GM18909 (cell line): ENCODE results near the gene ZNF692.
A peak's percentile ranks its signal among the peaks of the same experiment; 100 is the strongest.
"Not testable (repeated sequence)": the region's sequence is repeated elsewhere in the genome, so short reads cannot be mapped to it uniquely, and the experiment has no call there.

ENCODE experiments used
- ATAC-seq: cut with Tn5 transposase; IDR thresholded peaks from one replicate; pipeline ENCODE4 v1.9.1; 2021; ENCODE audit warnings: mild to moderate bottlenecking; ENCODE audit not compliant: unreplicated experiment, poor library complexity

ZNF692 gene

GRCh38 chr1:248858891-248859889 lies at the start of gene ZNF692:
ZNF692 (minus strand) TSS chr1:248859085; CDS start chr1:248858309, 776 bp downstream.
- ATAC-seq = peak; percentile 78

- ATAC-seq = peak; percentile 25
These were observed 48.1 kb upstream of the ZNF692 start for GRCh38 chr1:248906753-248907661.

- ATAC-seq = peak; percentile 94
These were observed 47.3 kb upstream of the ZNF692 start, which contains the start of gene PGBD2 for GRCh38 chr1:248906009-248906752. PGBD2 (plus strand) TSS chr1:248906235; CDS start chr1:248913863, 7,628 bp downstream.

- ATAC-seq = no peak
These were observed 46.8 kb upstream of the ZNF692 start for GRCh38 chr1:248905662-248906008.

GRCh38 chr1:248904437-248905216 lies 45.7 kb upstream of the ZNF692 start:
- ATAC-seq = no peak

GRCh38 chr1:248901578-248901977 lies 42.7 kb upstream of the ZNF692 start:
- no peak for ATAC-seq

GRCh38 chr1:248900637-248901036 lies 41.8 kb upstream of the ZNF692 start:
- ATAC-seq = no peak

- ATAC-seq = no peak
These were observed 38.8 kb upstream of the ZNF692 start for GRCh38 chr1:248897412-248898337.

- ATAC-seq = no peak
These were observed 36.0 kb upstream of the ZNF692 start for GRCh38 chr1:248894837-248895236.

- ATAC-seq = no peak
These were observed 33.7 kb upstream of the ZNF692 start for GRCh38 chr1:248892590-248892989.

- no peak for ATAC-seq
These were observed 32.9 kb upstream of the ZNF692 start for GRCh38 chr1:248891758-248892157.

- no peak for ATAC-seq
These were observed 31.9 kb upstream of the ZNF692 start for GRCh38 chr1:248890549-248891498.

GRCh38 chr1:248889914-248890243 lies 31.0 kb upstream of the ZNF692 start:
- not testable (repeated sequence) for ATAC-seq

GRCh38 chr1:248886237-248886895 lies 27.5 kb upstream of the ZNF692 start:
- ATAC-seq = no peak

GRCh38 chr1:248885646-248886045 lies 26.8 kb upstream of the ZNF692 start:
- no peak for ATAC-seq

- no peak for ATAC-seq
These were observed 25.9 kb upstream of the ZNF692 start for GRCh38 chr1:248884632-248885295.
